GM12892 (cell line): ENCODE measurements around the gene CADPS.

ENCODE experiments used
- POLR2A ChIP-seq: IDR thresholded peaks from 2 replicates; pipeline ENCODE4 v1.6.1; 2011; ENCODE audit warnings: low read depth, low read length, control low read depth
- POLR2AphosphoS5 ChIP-seq: IDR thresholded peaks from 2 replicates; pipeline ENCODE4 v1.6.1; 2011; ENCODE audit warnings: low read depth, low read length, control low read depth

GRCh38 chr3:62604298-62604697 lies 270.9 kb downstream of the CADPS start:
- TF ChIP-seq POLR2AphosphoS5 (no peak), POLR2A (no peak)
